ENCODE data around the gene BAG3. TPM values are rescaled to one million over a fixed set of nuclear protein-coding genes. Genes with fewer than 3 reads are reported as not detected.

BAG3 gene
- total RNA-seq, 1 experiment from 2014 or later = 57.0 TPM

DNA sequence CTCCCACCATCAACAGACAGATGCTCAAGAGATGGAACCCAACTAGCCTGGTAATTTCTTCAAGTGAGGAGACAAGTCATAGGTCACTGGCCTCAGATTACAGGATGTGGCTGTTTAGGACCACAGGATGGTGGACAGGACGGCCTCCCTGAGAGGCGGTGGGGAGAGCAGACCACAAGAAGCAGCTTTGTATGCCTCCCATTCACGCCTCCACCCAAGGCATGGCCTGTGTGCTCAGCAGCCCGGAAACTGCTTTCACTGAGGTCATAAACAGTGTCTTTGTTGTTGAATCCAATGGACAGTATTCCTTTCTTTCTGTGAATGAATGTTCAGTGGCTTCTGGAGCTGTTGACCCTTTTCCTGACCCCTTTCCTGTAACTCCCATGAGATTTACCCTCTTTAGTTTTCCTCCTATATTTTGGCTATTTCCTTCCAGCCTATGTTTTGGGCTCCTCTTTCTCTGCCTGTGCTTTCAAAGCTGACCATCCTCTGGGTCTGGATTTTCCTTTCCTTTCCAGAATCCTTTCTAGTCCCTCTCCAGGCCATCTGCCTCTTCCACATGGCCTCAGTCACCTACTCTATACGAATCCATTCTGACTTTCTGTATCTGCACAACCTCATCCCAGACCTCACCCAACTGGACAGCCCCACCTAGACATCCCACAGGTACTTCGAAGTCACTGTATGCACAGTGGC, 42.2 kb downstream of the BAG3 start:
- Histone ChIP-seq H3K4me3 (replicated peaks in 1 of 2; ENCODE audit: low read depth in 1 of 2, low read length in 2 of 2) (no peak overlapping the region), H3K9me2 (ENCODE audit: insufficient read depth) (no peaks in the 10 kb centered on the region), H3K9ac (ENCODE audit: low read length) (no peak overlapping the region), H3K27ac (ENCODE audit: low read depth, low read length) (no peak overlapping the region), H3K27me3 (ENCODE audit: insufficient read depth, low read length) (no peaks in the 10 kb centered on the region), H3K36me3 (ENCODE audit: control insufficient read depth in 1 of 2, insufficient read depth in 2 of 2, low read length in 2 of 2) (no peaks in the 10 kb centered on the region), H3K79me2 (ENCODE audit: insufficient read depth, low read length) (no peaks in the 10 kb centered on the region), H3K4me1 (ENCODE audit: control insufficient read depth in 1 of 2, insufficient read depth in 2 of 2, low read length in 2 of 2) (no peaks in the 10 kb centered on the region), H4K20me1 (ENCODE audit: insufficient read depth) (no peaks in the 10 kb centered on the region), H2AFZ (ENCODE audit: low read depth, low read length, poor library complexity, severe bottlenecking) (no peak overlapping the region), H3K4me2 (ENCODE audit: low read length) (no peak overlapping the region), H3K9me3 (ENCODE audit: control insufficient read depth in 1 of 2, insufficient read depth in 1 of 2, low read depth in 1 of 2, low read length in 2 of 2) (peaks cover 0 to 5% of the 10 kb centered on the region in 2 experiments; a peak in 1 of 4 replicates)
- no peak for TF ChIP-seq EZH2 (IDR thresholded peaks at IDR 0.05)
- no TSS peak for BruUV-seq (replicated peaks)
- ChIA-PET CTCF (no interaction called here), RAD21 (ENCODE audit: low non-redundant PET in 1 of 2, low total read pairs in 2 of 2, uncharacterized antibody in 2 of 2, unreplicated experiment in 2 of 2) (no interaction called here), POLR2A (no interaction called here)
- no peak for DNase-seq (ENCODE audit: low read depth, low spot score)
- ATAC-seq = no peak
- intact Hi-C loops (cut with micrococcal nuclease) = no loop called here

DNA sequence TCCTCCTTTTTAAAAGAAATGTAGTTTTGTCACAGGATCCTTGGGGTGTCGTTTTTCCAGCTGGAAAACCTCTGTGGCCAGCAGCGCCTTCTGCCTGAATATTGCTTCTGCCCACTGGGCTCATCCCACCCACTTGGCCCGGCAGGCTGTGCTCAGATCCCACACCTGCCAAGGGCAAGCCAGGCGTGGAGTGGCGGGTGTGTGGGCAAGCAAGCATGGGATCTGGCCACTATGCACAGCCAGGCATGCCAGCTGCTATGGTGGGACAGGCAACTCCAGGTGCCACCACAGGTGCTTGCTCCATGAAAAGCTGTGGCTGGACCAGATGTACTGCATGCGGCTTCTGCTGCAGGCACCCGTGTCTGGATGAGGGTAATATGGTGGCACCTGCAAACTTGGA, 43.4 kb downstream of the BAG3 start:
- ChIA-PET POLR2A (no interaction called here), CTCF (no interaction called here), RAD21 (ENCODE audit: low non-redundant PET in 1 of 2, low total read pairs in 2 of 2, uncharacterized antibody in 2 of 2, unreplicated experiment in 2 of 2) (no interaction called here)
- no peaks in the 10 kb centered on the region for H3K9me2 ChIP-seq (ENCODE audit: insufficient read depth)
- H3K4me2 ChIP-seq (ENCODE audit: low read length) = no peak overlapping the region
- no peak overlapping the region for H3K27ac ChIP-seq (ENCODE audit: low read depth, low read length)
- H3K9ac ChIP-seq (ENCODE audit: low read length) = no peak overlapping the region
- no peaks in the 10 kb centered on the region for H3K27me3 ChIP-seq (ENCODE audit: insufficient read depth, low read length)
- TF ChIP-seq, protein P1, sequence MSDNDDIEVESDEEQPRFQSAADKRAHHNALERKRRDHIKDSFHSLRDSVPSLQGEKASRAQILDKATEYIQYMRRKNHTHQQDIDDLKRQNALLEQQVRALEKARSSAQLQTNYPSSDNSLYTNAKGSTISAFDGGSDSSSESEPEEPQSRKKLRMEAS (IDR thresholded peaks at IDR 0.05) = no peak
- no peak for TF ChIP-seq POLR2AphosphoS5 (IDR thresholded peaks at IDR 0.05; ENCODE audit: low read depth, low read length)
- TF ChIP-seq ZNF274 (IDR thresholded peaks at IDR 0.05; ENCODE audit: low read depth, low read length) = no peak
- no peak for TF ChIP-seq JUND (IDR thresholded peaks at IDR 0.05)
- TF ChIP-seq YY1 (IDR thresholded peaks at IDR 0.05; ENCODE audit: extremely low read depth, insufficient replicate concordance, low read depth, low read length) = no peak
- no peak for TF ChIP-seq CEBPB (IDR thresholded peaks at IDR 0.05; ENCODE audit: low read depth)
- TF ChIP-seq ELF1 (IDR thresholded peaks at IDR 0.05; ENCODE audit: borderline replicate concordance, low read depth) = no peak
- DNase-seq (ENCODE audit: low read depth, low spot score) (no peak), ATAC-seq (no peak)
- no peaks in the 10 kb centered on the region for H3K79me2 ChIP-seq (ENCODE audit: insufficient read depth, low read length)
- no peaks in the 10 kb centered on the region for H4K20me1 ChIP-seq (ENCODE audit: insufficient read depth)
- no peak overlapping the region for H3K4me3 ChIP-seq (replicated peaks in 1 of 2; ENCODE audit: low read depth in 1 of 2, low read length in 2 of 2)
- no peak overlapping the region for H2AFZ ChIP-seq (ENCODE audit: low read depth, low read length, poor library complexity, severe bottlenecking)
- intact Hi-C loops (cut with micrococcal nuclease) = no loop called here
- BruUV-seq (replicated peaks) = no TSS peak
- no peaks in the 10 kb centered on the region for H3K4me1 ChIP-seq (ENCODE audit: control insufficient read depth in 1 of 2, insufficient read depth in 2 of 2, low read length in 2 of 2)
- H3K9me3 ChIP-seq (ENCODE audit: control insufficient read depth in 1 of 2, insufficient read depth in 1 of 2, low read depth in 1 of 2, low read length in 2 of 2) = peaks cover 0 to 5% of the 10 kb centered on the region in 2 experiments; a peak in 1 of 4 replicates
- H3K36me3 ChIP-seq (ENCODE audit: control insufficient read depth in 1 of 2, insufficient read depth in 2 of 2, low read length in 2 of 2) = no peaks in the 10 kb centered on the region
